ENCODE data around the gene DLG2.

The DLG2 gene

GRCh38 chr11:83681031-83681781, 1945.9 kb downstream of the DLG2 start:
- DNase-seq (ENCODE audit: extremely low read depth, low read depth) = no peak
- TF ChIP-seq CTCF (IDR thresholded peaks at IDR 0.05; ENCODE audit: low read depth, low read length) = no peak

- TF ChIP-seq CTCF (IDR thresholded peaks at IDR 0.05; ENCODE audit: low read depth, low read length) = no peak
- DNase-seq (ENCODE audit: extremely low read depth, low read depth) = no peak
Measured at GRCh38 chr11:83680321-83680720, 1946.8 kb downstream of the DLG2 start.

GRCh38 chr11:83678831-83679584, 1948.1 kb downstream of the DLG2 start:
- TF ChIP-seq CTCF (IDR thresholded peaks at IDR 0.05; ENCODE audit: low read depth, low read length) = no peak
- DNase-seq (ENCODE audit: extremely low read depth, low read depth) = no peak

GRCh38 chr11:83677730-83678129, 1949.4 kb downstream of the DLG2 start:
- no peak for DNase-seq (ENCODE audit: extremely low read depth, low read depth)
- TF ChIP-seq CTCF (IDR thresholded peaks at IDR 0.05; ENCODE audit: low read depth, low read length) = no peak

GRCh38 chr11:83676056-83676601, 1951.0 kb downstream of the DLG2 start:
- TF ChIP-seq CTCF (IDR thresholded peaks at IDR 0.05; ENCODE audit: low read depth, low read length) = no peak
- no peak for DNase-seq (ENCODE audit: extremely low read depth, low read depth)

- TF ChIP-seq CTCF (IDR thresholded peaks at IDR 0.05; ENCODE audit: low read depth, low read length) = no peak
Measured at GRCh38 chr11:83674102-83674896, 1952.8 kb downstream of the DLG2 start.

More at GRCh38 chr11:83674102-83674896, 1952.8 kb downstream of the DLG2 start:
- DNase-seq (ENCODE audit: extremely low read depth, low read depth) = no peak
